GM19043 (cell line): Measurements from ENCODE around the gene ZSWIM3.
"Not testable (repeated sequence)": the region's sequence is repeated elsewhere in the genome, so short reads cannot be mapped to it uniquely, and the experiment has no call there.

Experiments
- ATAC-seq: cut with Tn5 transposase; IDR thresholded peaks from one replicate; pipeline ENCODE4 v1.9.1; 2021; ENCODE audit warnings: low read depth; ENCODE audit not compliant: unreplicated experiment

The ZSWIM3 gene

GRCh38 chr20:45888681-45889080, 31.3 kb downstream of the ZSWIM3 start:
- ATAC-seq, result no peak

- no peak for ATAC-seq
These were observed 32.9 kb downstream of the ZSWIM3 start for GRCh38 chr20:45890077-45890984.

GRCh38 chr20:45890985-45891983, 33.9 kb downstream of the ZSWIM3 start, which contains the start of the genes CTSA and NEURL2:
Gene CTSA (plus strand): TSS chr20:45891335. CDS start chr20:45891569, 234 bp downstream.
Gene NEURL2 (minus strand): TSS chr20:45891208. CDS start chr20:45890991, 217 bp downstream.
- ATAC-seq, result peak; percentile 70

DNA sequence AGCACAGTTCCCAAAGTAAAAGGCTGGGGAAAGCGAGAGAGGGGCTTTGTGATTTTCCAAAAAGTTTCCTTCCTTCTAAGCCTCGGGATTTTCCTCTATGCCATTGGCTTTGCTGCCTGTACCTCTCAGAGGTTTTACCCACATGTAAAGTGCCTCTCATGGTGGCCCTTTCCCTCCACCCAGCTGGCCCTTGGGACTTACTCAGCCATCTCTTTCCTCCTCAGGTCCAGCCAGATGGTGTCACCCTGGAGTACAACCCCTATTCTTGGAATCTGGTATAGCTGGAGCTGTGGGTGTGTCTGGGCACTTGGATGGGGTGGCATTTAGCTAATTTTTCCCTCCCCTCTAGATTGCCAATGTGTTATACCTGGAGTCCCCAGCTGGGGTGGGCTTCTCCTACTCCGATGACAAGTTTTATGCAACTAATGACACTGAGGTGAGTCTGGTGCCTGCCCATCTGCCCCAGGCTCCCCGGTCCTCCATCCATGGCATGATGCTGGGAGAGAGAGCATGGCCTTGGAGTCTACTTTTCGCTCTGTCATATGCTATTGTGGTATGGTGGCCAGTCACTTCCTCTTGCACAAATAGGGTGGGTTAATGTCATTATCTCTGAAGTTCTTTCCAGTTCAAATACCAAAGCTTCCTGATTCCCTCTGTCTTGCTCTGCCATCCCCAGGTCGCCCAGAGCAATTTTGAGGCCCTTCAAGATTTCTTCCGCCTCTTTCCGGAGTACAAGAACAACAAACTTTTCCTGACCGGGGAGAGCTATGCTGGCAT, 34.8 kb downstream of the ZSWIM3 start:
- no peak for ATAC-seq

GRCh38 chr20:45892828-45893500, 35.5 kb downstream of the ZSWIM3 start:
- ATAC-seq, result no peak

- ATAC-seq, result no peak
These were observed 36.4 kb downstream of the ZSWIM3 start for GRCh38 chr20:45893831-45894230.

GRCh38 chr20:45894797-45895196, 37.4 kb downstream of the ZSWIM3 start:
- no peak for ATAC-seq

DNA sequence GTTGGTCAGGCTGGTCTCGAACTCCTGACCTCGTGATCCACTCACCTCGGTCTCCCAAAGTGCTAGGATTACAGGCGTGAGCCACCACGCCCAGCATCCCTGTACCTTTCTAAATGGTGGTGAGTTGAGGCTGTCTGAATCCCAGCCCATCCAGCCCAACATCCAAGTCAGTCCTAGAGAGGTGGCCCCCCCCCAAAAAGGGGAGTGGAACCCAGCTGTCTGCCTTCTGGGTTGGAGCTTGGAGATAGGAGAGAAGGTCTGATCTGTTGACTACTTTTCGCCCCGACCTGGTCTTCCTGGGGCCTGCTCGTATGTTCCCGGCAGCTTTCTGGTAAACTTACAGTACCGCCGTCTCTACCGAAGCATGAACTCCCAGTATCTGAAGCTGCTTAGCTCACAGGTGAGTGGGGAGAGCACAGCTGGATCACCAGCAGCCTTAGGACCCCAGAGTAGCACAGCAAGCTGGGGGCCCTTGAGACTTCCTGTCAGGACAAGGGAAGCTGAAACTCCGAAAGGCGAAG, 39.3 kb downstream of the ZSWIM3 start:
- ATAC-seq, result no peak

DNA sequence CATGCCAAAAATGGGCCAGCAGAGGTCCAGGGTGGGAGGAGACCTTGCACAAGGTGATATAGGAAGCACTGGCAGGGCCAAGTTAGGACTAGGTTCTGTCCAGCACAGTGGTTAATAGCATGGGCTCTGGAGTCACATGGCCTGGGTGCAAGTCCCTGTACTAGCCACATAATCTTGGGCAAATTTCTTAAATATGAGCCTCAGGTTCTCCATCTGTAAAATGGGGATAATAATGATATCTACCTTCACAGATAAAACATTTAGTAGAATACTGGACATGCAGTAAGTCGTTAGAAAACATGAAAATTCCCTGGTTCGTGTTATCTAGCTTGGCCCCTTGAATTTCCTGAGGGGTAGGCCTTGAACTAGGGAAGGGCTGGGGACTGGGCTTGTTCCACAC, 39.9 kb downstream of the ZSWIM3 start:
- no peak for ATAC-seq

GRCh38 chr20:45897692-45898091, 40.3 kb downstream of the ZSWIM3 start:
- ATAC-seq, result no peak

DNA sequence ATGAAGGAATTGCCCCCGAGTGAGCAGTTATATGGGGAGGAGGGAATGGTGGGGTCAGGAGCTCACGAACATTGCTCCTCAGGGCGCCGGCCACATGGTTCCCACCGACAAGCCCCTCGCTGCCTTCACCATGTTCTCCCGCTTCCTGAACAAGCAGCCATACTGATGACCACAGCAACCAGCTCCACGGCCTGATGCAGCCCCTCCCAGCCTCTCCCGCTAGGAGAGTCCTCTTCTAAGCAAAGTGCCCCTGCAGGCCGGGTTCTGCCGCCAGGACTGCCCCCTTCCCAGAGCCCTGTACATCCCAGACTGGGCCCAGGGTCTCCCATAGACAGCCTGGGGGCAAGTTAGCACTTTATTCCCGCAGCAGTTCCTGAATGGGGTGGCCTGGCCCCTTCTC, 40.9 kb downstream of the ZSWIM3 start:
- no peak for ATAC-seq

GRCh38 chr20:45899046-45899835, 41.8 kb downstream of the ZSWIM3 start:
- ATAC-seq, result no peak

DNA sequence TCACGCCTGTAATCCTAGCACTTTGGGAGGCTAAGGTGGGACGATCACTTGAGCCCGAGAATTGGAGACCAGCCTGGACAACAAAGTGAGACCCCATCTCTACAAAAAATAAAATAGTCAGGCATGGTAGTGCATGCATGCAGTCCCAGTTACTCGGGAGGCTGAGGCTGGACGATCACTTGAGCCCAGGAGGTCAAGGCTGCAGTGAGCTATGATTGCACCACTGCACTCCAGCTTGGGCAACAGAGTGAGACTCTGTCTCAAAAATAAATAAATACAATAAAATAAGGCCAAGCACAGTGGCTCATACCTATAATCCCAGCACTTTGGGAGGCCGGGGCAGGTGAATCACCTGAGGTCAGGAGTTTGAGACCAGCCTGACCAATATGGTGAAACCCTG, 43.9 kb downstream of the ZSWIM3 start:
- not testable (repeated sequence) for ATAC-seq

- ATAC-seq, result no peak
These were observed 44.8 kb downstream of the ZSWIM3 start for GRCh38 chr20:45902199-45902701.

DNA sequence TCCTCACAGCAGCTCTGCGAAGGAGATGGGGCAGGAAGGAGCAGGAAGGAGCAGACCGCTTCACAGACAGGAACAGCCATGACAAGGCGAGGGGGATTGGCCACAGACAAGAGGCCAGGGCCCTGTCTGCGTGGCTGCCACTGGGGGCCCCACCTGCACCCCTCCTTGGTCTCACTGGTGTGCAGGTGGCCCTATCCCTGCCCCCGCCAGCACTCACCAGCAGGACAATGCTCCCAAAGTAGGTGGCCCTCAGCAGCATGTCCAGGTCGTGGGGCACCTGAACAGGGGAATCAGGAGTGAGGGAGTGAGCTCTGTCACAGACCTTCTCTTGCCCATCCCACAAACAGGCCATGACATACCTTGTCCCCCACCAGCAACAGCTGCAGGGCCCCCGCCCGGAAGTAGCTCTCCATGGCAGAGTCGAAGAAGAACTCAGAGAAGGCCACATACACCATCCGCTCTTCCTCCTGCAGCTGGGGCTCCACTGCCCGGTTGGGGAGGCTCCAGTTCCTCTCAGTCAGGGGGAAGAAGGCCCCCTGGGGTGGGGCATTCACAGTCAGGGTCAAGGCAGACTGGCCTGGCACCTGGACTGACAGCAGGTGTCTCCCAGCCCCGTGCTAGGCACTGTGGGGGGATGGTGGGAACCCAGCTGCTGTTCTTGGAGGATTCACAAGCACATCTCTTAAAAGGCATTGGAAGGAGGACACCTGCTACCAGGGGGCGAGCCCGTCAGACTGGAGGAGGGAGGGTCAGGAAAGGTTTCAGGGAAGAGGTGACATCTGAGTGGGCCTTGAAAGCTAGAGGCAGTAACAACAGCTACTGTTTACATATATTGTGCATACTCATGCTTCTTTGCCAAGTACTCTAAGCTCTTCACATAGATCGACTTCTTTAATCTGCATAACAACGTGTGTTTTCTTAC, 47.4 kb downstream of the ZSWIM3 start:
- no peak for ATAC-seq

GRCh38 chr20:45905505-45906079, 48.2 kb downstream of the ZSWIM3 start:
- ATAC-seq, result no peak
